B cell (primary cell): ENCODE measurements around the gene CYP26B1. TPM values are rescaled to one million over a fixed set of nuclear protein-coding genes. Genes with fewer than 3 reads are reported as not detected.

ENCODE experiments used
- ATAC-seq: fragments of 200-7000 bp; cut with Tn5 transposase; one replicate; pipeline ENCODE4 v1.10.0; 2021; ENCODE audit warnings: low read depth, mild to moderate bottlenecking, moderate number of reproducible peaks, moderate library complexity
- CTCF ChIA-PET: fragments of 350-600 bp; sonication (Branson Sonifier 250); formaldehyde crosslinking; loops from one replicate; lab custom pipeline; 2021; ENCODE audit warnings: antibody characterized with exemption, inconsistent platforms; lab: Charles Lee
- POLR2A ChIA-PET: fragments of 350-600 bp; sonication (Branson Sonifier 250); formaldehyde crosslinking; loops from one replicate; lab custom pipeline; 2021; ENCODE audit warnings: antibody characterized with exemption; lab: Charles Lee
- DNase-seq: peaks from one replicate; pipeline ENCODE4 v3.0.0; 2013
- H2AFZ ChIP-seq: 2 replicates; pipeline ENCODE4 v1.6.1; 2012; ENCODE audit warnings: mild to moderate bottlenecking, low read depth, low read length; ENCODE audit not compliant: insufficient read depth, poor library complexity, severe bottlenecking
- H3K27ac ChIP-seq, 2 donors: 1 replicate in 1 of 2; 2 replicates in 1 of 2; pipeline ENCODE4 v1.5.1; 2012 to 2013; ENCODE audit warnings: low read length in 2 of 2, mild to moderate bottlenecking in 2 of 2, moderate library complexity in 1 of 2
- H3K27me3 ChIP-seq, 4 experiments: fragments of 200-600 bp in 1 of 4; sonication (generic) in 1 of 4; replicated peaks in 1 of 4; 1 replicate in 2 of 4; 2 replicates in 2 of 4; pipeline versions ENCODE4 v1.6.1 to v1.7.0; 2013 to 2016; ENCODE audit warnings: low read length in 3 of 4, mild to moderate bottlenecking in 2 of 4, mixed read lengths in 1 of 4, moderate library complexity in 1 of 4; ENCODE audit not compliant: insufficient read depth in 4 of 4, control insufficient read depth in 3 of 4; ENCODE audit errors: control extremely low read depth in 1 of 4
- H3K36me3 ChIP-seq, 2 experiments: replicated peaks in 1 of 2; 1 replicate in 1 of 2; 2 replicates in 1 of 2; pipeline versions ENCODE4 v1.6.1 to v1.7.1; 2013; ENCODE audit warnings: low read length in 1 of 2; ENCODE audit not compliant: insufficient read depth in 2 of 2, control insufficient read depth in 1 of 2; ENCODE audit errors: control extremely low read depth in 1 of 2, extremely low read depth in 1 of 2
- H3K4me1 ChIP-seq, 2 donors: fragments of 200-600 bp in 1 of 2; sonication (generic) in 1 of 2; 1 replicate in 1 of 2; 2 replicates in 1 of 2; pipeline versions ENCODE4 v1.5.1 to v1.6.1; 2013 to 2017; ENCODE audit warnings: low read length in 2 of 2; ENCODE audit not compliant: control insufficient read depth in 2 of 2, insufficient read depth in 2 of 2
- H3K4me2 ChIP-seq: replicated peaks from 2 replicates; pipeline ENCODE3; 2012; ENCODE audit warnings: mild to moderate bottlenecking, low read depth, low read length; ENCODE audit not compliant: poor library complexity, severe bottlenecking
- H3K4me3 ChIP-seq, 5 experiments: fragments of 200-600 bp in 1 of 5; sonication (generic) in 1 of 5; 1 replicate in 3 of 5; 2 replicates in 2 of 5; pipeline versions ENCODE4 v1.5.1 to v1.7.0; 2011 to 2016; ENCODE audit warnings: low read length in 4 of 5, mild to moderate bottlenecking in 4 of 5, low read depth in 2 of 5, control low read depth in 1 of 5, moderate library complexity in 1 of 5; ENCODE audit not compliant: insufficient read depth in 1 of 5; ENCODE audit errors: control extremely low read depth in 1 of 5, extremely low read depth in 1 of 5
- H3K79me2 ChIP-seq: fragments of 200-600 bp; sonication (generic); one replicate; pipeline ENCODE4 v1.6.0; 2016; ENCODE audit warnings: low read length; ENCODE audit not compliant: control insufficient read depth, insufficient read depth
- H3K9ac ChIP-seq: fragments of 200-600 bp; sonication (generic); 2 replicates; pipeline ENCODE4 v1.6.1; 2017; ENCODE audit warnings: mild to moderate bottlenecking, low read length, moderate library complexity
- H3K9me3 ChIP-seq, 3 donors: one replicate each; pipeline versions ENCODE4 v1.6.1 to v1.7.1; 2013; ENCODE audit warnings: low read length in 2 of 3; ENCODE audit not compliant: control insufficient read depth in 2 of 3, insufficient read depth in 1 of 3; ENCODE audit errors: control extremely low read depth in 1 of 3
- H4K20me1 ChIP-seq: 2 replicates; pipeline ENCODE4 v1.6.0; 2012; ENCODE audit warnings: mild to moderate bottlenecking, low read length; ENCODE audit not compliant: insufficient read depth, control insufficient read depth, poor library complexity, severe bottlenecking
- H3K27ac Mint-ChIP-seq: one replicate; pipeline ENCODE4 v1.8.0; 2021; ENCODE audit warnings: mixed read lengths
- H3K27me3 Mint-ChIP-seq: one replicate; pipeline ENCODE4 v1.8.0; 2021; ENCODE audit warnings: mixed read lengths
- H3K4me1 Mint-ChIP-seq: one replicate; pipeline ENCODE4 v1.8.0; 2021; ENCODE audit warnings: mixed read lengths
- H3K4me3 Mint-ChIP-seq: one replicate; pipeline ENCODE4 v1.8.0; 2021; ENCODE audit warnings: mixed read lengths
- H3K9me3 Mint-ChIP-seq: one replicate; pipeline ENCODE4 v1.8.0; 2022; ENCODE audit warnings: mixed read lengths; ENCODE audit not compliant: insufficient read depth
- EZH2 ChIP-seq: IDR thresholded peaks from 2 replicates; pipeline ENCODE4 v1.6.1; 2012; ENCODE audit warnings: borderline replicate concordance, low read depth, mild to moderate bottlenecking, moderate library complexity, low read length; ENCODE audit not compliant: insufficient read depth, poor library complexity, severe bottlenecking
- WGBS: methylation state at CpG from one replicate; pipeline ENCODE4 v1.1.5; 2013; ENCODE audit warnings: missing lambda C conversion rate; ENCODE audit not compliant: insufficient coverage; 5-methylcytosine and 5-hydroxymethylcytosine counted together
- intact Hi-C: fragments of 100-400 bp; cut with micrococcal nuclease; formaldehyde crosslinking; loops from one replicate; pipeline ENCODE4 v1.10.0; 2022
- polyA plus RNA-seq: library from polyadenylated mRNA; depleted of rRNA; stranded (reverse); fragments of >200 nt; gene quantifications from 2 replicates; pipeline ENCODE4 v1.2.3, GENCODE V29; 2012
- total RNA-seq, 2 donors: library from RNA; stranded (reverse); fragments of 120-200 nt in 1 of 2; gene quantifications; 1 replicate in 1 of 2; 2 replicates in 1 of 2; pipeline versions ENCODE4 v1.2.3 to v1.2.4, GENCODE V29; 2013 to 2022
- TF ChIP-seq, protein P1 (sequence below): fragments of 200-600 bp; IDR thresholded peaks from one replicate; pipeline ENCODE4 v1.8.0; 2022; ENCODE audit warnings: antibody characterized with exemption, mild to moderate bottlenecking

Gene CYP26B1
- total and polyA plus RNA-seq, 2 donors (not counting 1 experiment from before 2014, with no cell fraction given), result not detected

DNA sequence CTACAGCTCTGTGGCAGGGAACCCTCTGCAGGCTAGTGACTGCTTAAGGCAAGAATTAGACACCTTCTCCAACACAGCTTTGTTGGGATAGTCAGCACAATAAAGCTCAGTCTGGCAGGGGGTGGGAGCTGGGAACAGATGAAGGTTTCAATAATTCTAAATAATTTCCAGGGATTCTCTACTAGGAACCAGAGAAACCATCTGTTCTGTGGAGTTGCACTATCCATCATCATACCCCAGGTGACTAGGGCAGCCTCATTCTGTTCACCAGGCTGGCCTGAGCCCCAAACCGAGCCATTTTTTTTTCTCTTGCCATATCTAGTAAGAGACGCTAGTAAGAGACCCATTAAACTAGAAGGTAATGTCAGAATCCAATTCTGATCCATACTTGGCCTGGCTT lies 35.8 kb upstream of the CYP26B1 start:
- Histone ChIP-seq H2AFZ (no peak overlapping the region), H3K9me3 (peaks cover 0 to 16% (median 2%) of the 10 kb centered on the region in 3 donors), H3K36me3 (no peaks in the 10 kb centered on the region), H3K4me3 (no peak overlapping the region), H3K4me2 (no peak overlapping the region), H4K20me1 (no peaks in the 10 kb centered on the region), H3K27me3 (no peaks in the 10 kb centered on the region), H3K4me1 (no peaks in the 10 kb centered on the region), H3K9ac (no peak overlapping the region), H3K27ac (no peak overlapping the region), H3K79me2 (no peaks in the 10 kb centered on the region)
- no peak overlapping the region for H3K27ac Mint-ChIP-seq
- intact Hi-C loops, result no loop called here
- H3K27me3 Mint-ChIP-seq, result no peaks in the 10 kb centered on the region
- TF ChIP-seq EZH2, result no peak
- TF ChIP-seq, protein P1, sequence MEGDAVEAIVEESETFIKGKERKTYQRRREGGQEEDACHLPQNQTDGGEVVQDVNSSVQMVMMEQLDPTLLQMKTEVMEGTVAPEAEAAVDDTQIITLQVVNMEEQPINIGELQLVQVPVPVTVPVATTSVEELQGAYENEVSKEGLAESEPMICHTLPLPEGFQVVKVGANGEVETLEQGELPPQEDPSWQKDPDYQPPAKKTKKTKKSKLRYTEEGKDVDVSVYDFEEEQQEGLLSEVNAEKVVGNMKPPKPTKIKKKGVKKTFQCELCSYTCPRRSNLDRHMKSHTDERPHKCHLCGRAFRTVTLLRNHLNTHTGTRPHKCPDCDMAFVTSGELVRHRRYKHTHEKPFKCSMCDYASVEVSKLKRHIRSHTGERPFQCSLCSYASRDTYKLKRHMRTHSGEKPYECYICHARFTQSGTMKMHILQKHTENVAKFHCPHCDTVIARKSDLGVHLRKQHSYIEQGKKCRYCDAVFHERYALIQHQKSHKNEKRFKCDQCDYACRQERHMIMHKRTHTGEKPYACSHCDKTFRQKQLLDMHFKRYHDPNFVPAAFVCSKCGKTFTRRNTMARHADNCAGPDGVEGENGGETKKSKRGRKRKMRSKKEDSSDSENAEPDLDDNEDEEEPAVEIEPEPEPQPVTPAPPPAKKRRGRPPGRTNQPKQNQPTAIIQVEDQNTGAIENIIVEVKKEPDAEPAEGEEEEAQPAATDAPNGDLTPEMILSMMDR, result no peak
- ChIA-PET CTCF (no interaction called here), POLR2A (no interaction called here)
- no peaks in the 10 kb centered on the region for H3K4me1 Mint-ChIP-seq
- H3K4me3 Mint-ChIP-seq, result no peak overlapping the region
- no CpG with 5 or more reads among the region's 2 CpGs for WGBS
- H3K9me3 Mint-ChIP-seq, result peaks cover 8% of the 10 kb centered on the region
- ATAC-seq (no peak), DNase-seq (no peak)

DNA sequence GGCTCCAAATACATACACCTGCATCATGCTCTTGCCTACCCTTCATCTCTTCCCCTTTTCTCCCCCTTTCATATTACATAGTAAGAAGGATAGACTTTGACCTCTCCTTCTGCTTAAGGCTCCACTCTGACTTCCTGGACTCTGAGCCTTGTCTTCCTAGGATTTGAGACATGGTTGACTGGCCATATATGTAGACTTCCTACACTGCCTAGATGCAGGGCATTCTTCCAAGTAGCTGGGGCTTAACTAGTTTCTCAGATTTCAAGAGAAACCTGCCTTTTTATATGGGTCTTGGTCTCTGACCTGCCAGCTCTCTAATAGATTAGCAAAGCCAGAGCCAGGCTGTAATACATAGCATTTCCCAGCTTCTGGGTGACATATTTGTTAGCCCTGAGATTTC lies 35.4 kb upstream of the CYP26B1 start:
- H3K27ac Mint-ChIP-seq, result no peak overlapping the region
- H2AFZ ChIP-seq, result no peak overlapping the region
- POLR2A ChIA-PET, result no interaction called here
- no peaks in the 10 kb centered on the region for H3K4me1 Mint-ChIP-seq
- intact Hi-C loops, result no loop called here
- TF ChIP-seq, protein P1, result no peak
- TF ChIP-seq EZH2, result no peak
- no peaks in the 10 kb centered on the region for H4K20me1 ChIP-seq
- H3K27me3 Mint-ChIP-seq, result no peaks in the 10 kb centered on the region
- no peak overlapping the region for H3K4me3 ChIP-seq
- CTCF ChIA-PET, result no interaction called here
- no peak for DNase-seq
- H3K9me3 ChIP-seq, result peaks cover 0 to 15% (median 2%) of the 10 kb centered on the region in 3 donors
- no peaks in the 10 kb centered on the region for H3K79me2 ChIP-seq
- H3K4me2 ChIP-seq, result no peak overlapping the region
- H3K36me3 ChIP-seq, result no peaks in the 10 kb centered on the region
- ATAC-seq, result no peak
- no peak overlapping the region for H3K27ac ChIP-seq
- no peak overlapping the region for H3K4me3 Mint-ChIP-seq
- H3K9me3 Mint-ChIP-seq, result peaks cover 4% of the 10 kb centered on the region
- no peaks in the 10 kb centered on the region for H3K27me3 ChIP-seq
- H3K9ac ChIP-seq, result no peak overlapping the region
- no peaks in the 10 kb centered on the region for H3K4me1 ChIP-seq
